Effector CD8-positive, alpha-beta T cell (primary cell): ENCODE measurements around the gene GPRIN2.
"Not testable (repeated sequence)": the region's sequence is repeated elsewhere in the genome, so short reads cannot be mapped to it uniquely, and the experiment has no call there.

ENCODE experiments used
- DNase-seq: peaks from one replicate; lab custom pipeline; 2025; lab: John Stamatoyannopoulos, UW
- total RNA-seq, 4 experiments: gene quantifications; one replicate each; lab custom pipeline; 2026; lab: John Stamatoyannopoulos, UW

GPRIN2 gene
- total RNA-seq, result 0 to 0.09 (median 0) reads per million in 4 experiments

GRCh38 chr10:46556515-46557318, at the start of gene GPRIN2:
Gene GPRIN2 (minus strand): TSS chr10:46556658. CDS start chr10:46550736, 5,922 bp downstream.
- no peak for DNase-seq

DNA sequence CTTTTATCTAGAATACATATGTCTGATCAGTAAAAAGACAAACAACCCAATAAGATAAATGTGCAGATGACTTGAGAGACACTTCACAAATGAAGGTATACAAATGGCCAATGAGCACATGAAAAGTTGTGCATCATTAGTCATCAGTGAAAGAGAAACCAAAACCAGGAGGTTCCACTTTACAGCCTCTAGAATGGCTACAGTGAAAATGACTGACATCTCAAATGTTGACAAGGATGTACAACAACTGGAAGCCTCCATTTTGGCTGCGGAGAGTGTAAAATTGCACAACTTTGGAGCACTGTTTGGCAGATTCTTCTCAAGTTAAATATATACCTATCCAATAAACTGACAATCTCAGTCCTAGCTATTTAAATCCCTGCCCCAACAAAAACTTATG, 44.1 kb upstream of the GPRIN2 start:
- not testable (repeated sequence) for DNase-seq

- not testable (repeated sequence) for DNase-seq
Measured at GRCh38 chr10:46597616-46598246, 41.3 kb upstream of the GPRIN2 start.

GRCh38 chr10:46596570-46596969, 40.1 kb upstream of the GPRIN2 start:
- not testable (repeated sequence) for DNase-seq

DNA sequence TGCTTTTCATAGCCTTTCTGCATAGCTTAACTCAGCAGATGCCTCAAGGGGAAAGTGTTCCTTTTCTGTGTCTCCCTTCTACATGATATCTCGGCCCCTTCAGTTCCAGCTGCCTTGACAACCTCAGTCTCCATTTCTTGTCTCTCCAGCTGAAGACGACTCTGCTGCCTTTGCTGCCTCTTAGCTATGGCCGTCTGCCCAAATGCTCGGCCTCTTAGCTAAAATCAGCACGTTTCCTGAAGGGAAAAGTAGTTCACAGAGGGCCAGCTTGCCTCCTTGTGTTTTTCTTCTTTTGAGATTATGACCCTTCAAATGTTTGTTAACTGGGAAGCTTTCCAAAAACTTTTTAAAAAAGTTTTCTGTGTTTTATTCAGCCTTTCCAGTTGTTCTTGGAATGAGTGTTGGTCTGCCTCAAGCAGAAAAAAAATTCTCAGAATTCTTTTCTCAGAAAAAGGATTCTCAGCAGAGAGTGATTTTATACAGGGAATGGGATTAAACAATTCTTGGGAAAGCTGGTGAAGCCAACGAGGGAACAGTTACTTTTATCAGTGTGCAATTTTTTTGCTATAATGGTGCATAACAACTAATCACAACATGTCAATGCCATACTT, 38.1 kb upstream of the GPRIN2 start:
- not testable (repeated sequence) for DNase-seq

GRCh38 chr10:46593307-46593706, 36.8 kb upstream of the GPRIN2 start:
- DNase-seq, result not testable (repeated sequence)

DNA sequence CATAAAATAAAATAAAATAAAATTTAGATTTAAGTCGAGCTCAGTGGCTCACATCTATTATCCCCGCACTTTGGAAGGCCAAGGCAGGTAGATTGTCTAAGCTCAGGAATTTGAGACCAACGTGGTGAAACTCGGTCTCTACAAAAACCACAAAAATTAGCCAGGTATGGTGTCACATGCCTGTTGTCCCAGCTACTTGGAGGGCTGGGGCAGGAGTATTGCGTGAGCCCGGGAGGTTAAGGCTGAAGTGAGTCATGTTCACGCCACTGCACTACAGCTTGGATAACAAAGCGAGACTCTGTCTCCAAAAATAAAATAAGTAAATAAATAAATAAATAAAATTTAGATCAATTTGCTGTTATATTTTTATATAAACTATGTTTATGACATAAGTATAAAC, 34.6 kb upstream of the GPRIN2 start:
- DNase-seq, result not testable (repeated sequence)

- not testable (repeated sequence) for DNase-seq
Measured at GRCh38 chr10:46589589-46589988, 33.1 kb upstream of the GPRIN2 start.

DNA sequence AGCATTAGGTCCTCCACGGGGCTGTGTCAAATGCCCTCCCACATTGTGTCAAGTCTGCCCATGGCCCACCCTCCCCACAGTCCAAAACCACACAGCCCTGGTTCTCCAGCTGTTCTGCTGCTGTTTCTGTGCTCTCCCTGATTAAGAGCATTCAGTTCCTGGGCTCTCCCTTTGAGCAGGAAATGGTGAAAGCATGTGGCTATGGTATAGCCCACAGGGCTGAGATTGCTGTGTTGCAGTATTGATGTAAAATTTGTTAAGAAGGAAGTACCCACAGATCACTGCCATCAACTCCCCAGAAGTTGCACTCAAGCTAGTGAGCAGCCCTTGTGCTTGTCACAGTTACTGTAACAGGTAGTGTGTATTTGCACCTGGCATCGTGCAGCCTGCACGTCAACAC, 31.8 kb upstream of the GPRIN2 start:
- DNase-seq, result not testable (repeated sequence)

GRCh38 chr10:46587546-46587945, 31.1 kb upstream of the GPRIN2 start:
- not testable (repeated sequence) for DNase-seq

- not testable (repeated sequence) for DNase-seq
Measured at GRCh38 chr10:46585246-46585645, 28.8 kb upstream of the GPRIN2 start.

DNA sequence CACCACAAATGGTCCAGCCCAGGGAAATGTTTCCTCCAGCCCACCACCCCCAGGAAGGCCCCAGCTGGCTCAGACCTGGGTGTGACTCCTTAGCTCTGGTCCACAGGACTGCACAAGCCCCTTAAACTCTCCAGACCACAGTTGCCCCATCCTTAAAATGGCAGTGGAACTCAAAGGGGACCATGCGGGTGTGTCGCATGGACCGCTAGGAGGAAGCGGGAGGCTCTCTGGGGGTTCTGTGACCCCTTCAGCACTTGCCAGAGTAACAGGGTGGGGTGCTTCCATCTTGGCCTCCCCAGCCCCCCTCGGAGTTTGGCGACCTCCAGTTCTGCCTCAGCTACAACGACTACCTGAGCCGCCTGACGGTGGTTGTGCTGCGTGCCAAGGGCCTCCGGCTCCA, 27.7 kb upstream of the GPRIN2 start:
- DNase-seq, result not testable (repeated sequence)

DNA sequence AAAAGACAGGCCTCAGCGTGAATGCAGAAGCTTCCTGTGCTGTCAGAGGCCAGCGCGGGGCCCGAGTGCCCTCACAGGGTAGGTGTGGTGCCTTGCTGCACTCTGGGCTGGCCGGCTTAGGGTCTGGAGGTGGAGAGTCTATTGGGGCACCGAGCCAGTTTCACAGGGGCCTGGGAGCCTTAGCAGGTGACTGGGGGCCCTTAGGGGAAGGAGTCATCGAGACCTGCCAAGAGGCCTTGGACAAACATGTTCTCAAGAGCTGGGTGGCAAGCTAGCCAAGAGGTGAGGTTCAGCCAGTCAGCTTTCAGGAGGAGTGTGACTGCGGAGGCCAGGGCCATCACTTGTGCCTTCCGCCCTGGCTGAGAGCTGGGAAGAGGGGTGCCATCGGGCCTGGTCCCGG, 26.1 kb upstream of the GPRIN2 start:
- DNase-seq, result not testable (repeated sequence)

DNA sequence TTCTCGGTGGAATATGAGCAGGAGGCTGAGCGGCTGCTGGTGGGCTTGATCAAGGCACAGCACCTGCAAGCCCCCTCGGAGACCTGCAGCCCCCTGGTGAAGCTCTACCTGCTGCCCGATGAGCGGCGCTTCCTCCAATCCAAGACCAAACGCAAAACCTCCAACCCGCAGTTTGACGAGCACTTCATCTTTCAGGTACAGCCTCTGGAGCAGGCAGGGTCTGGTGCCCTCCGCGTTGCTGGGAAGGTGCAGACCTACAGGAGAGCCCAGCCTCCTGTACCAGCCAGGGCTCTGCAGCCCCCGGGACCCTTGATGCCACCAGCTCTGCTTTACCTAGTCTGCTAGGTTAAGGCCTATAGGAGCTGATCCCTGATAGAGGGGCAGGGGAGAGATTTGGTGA, 25.5 kb upstream of the GPRIN2 start:
- not testable (repeated sequence) for DNase-seq

GRCh38 chr10:46579378-46579777, 22.9 kb upstream of the GPRIN2 start:
- not testable (repeated sequence) for DNase-seq

- DNase-seq, result not testable (repeated sequence)
Measured at GRCh38 chr10:46578474-46579178, 22.2 kb upstream of the GPRIN2 start, which contains the start of gene SYT15. Gene SYT15 (plus strand): TSS chr10:46579128. CDS start chr10:46579169, 41 bp downstream.

DNA sequence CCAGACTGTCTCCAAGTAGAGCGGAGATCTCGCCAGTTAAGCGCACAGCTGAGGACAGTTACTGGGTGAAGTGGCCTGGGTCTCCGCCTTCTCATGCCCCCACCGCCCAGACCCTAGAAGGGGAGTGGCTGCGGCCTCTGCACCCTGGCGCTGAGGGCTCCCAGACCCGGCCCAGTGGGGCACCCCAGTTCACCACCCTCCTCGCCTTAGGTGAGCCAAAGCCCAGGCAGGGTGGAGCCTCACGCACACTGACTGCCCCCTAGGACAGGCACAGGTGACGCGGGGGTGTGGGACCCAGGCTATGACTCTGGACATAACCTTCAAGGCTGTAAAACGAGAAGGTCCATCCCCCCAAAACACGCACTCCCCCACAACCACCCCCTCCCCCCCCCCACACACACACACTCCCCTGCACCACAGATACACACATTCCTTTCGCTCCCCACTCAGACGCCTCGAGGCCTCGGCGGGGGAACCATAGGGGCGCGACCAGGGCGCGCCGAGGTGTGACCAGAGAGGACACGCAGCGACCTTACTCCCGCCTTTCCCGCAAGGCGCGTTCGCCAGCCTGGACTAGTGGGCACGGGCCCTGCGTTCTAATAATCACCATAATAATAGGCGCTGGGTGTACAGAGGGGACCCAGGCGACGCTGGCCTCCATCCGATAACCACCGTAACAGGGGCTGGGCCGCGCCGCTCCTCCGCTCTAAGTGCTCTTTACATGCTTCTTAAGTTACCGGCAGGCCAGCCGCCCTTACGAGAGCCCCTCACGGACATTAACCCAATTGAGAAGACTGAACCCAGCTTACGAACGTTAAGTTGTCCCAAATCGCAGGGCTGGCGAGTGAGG, 21.4 kb upstream of the GPRIN2 start:
- not testable (repeated sequence) for DNase-seq

DNA sequence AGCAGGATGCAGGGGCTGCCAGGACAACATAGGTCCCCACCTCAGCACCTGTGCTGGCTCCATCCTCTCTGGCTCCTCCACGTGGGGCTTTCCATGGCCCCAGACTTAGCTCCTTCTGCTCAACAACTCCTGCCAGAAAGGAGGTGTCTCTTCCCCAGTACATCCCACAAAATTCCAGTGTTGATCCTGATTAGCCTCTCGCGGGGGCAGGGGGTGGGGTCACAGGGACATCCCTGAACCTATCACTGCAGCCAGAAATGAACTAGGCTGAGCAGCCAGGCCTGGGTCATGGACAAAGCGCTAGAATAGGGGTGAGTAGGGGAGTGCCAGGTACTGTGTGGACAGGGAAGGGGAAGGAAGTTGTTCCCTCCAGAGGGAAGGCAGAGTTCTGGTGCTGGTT, 17.4 kb upstream of the GPRIN2 start:
- DNase-seq, result not testable (repeated sequence)

- DNase-seq, result not testable (repeated sequence)
Measured at GRCh38 chr10:46573314-46573713, 16.9 kb upstream of the GPRIN2 start.

GRCh38 chr10:46572765-46573164, 16.3 kb upstream of the GPRIN2 start:
- not testable (repeated sequence) for DNase-seq

- not testable (repeated sequence) for DNase-seq
Measured at GRCh38 chr10:46570655-46571054, 14.2 kb upstream of the GPRIN2 start.
